ENCODE measurements around the gene BGN. TPM values are rescaled to one million over a fixed set of nuclear protein-coding genes. Genes with fewer than 3 reads are reported as not detected.

The BGN gene
- total RNA-seq, 1 experiment from 2014 or later: not detected

GRCh38 chrX:153463031-153463430, 31.7 kb upstream of the BGN start:
- Mint-ChIP-seq H3K4me3 (ENCODE audit: low read depth, unreplicated experiment) (no peak overlapping the region), H3K36me3 (ENCODE audit: insufficient read depth, unreplicated experiment) (peaks cover 9% of the 10 kb centered on the region), H3K27ac (ENCODE audit: unreplicated experiment) (no peak overlapping the region), H3K4me1 (ENCODE audit: low read depth, unreplicated experiment) (no peaks in the 10 kb centered on the region), H3K27me3 (ENCODE audit: unreplicated experiment) (no peaks in the 10 kb centered on the region), H3K9me3 (ENCODE audit: low read depth, unreplicated experiment) (no peaks in the 10 kb centered on the region)
- no peak for DNase-seq
- no TSS peak for BruUV-seq (replicated peaks)
- CTCF ChIA-PET: no interaction called here
- TF ChIP-seq CTCF (IDR thresholded peaks at IDR 0.05; ENCODE audit: unreplicated experiment): no peak
- intact Hi-C loops (cut with micrococcal nuclease; ENCODE audit: unreplicated experiment): no loop called here

GRCh38 chrX:153463556-153463955, 31.2 kb upstream of the BGN start:
- no peak for DNase-seq
- intact Hi-C loops (cut with micrococcal nuclease; ENCODE audit: unreplicated experiment): no loop called here
- H3K27ac Mint-ChIP-seq (ENCODE audit: unreplicated experiment): no peak overlapping the region
- CTCF ChIA-PET: no interaction called here
- H3K9me3 Mint-ChIP-seq (ENCODE audit: low read depth, unreplicated experiment): no peaks in the 10 kb centered on the region
- BruUV-seq (replicated peaks): no TSS peak
- H3K27me3 Mint-ChIP-seq (ENCODE audit: unreplicated experiment): no peaks in the 10 kb centered on the region
- H3K4me1 Mint-ChIP-seq (ENCODE audit: low read depth, unreplicated experiment): no peaks in the 10 kb centered on the region
- TF ChIP-seq CTCF (IDR thresholded peaks at IDR 0.05; ENCODE audit: unreplicated experiment): no peak
- peaks cover 9% of the 10 kb centered on the region for H3K36me3 Mint-ChIP-seq (ENCODE audit: insufficient read depth, unreplicated experiment)
- no peak overlapping the region for H3K4me3 Mint-ChIP-seq (ENCODE audit: low read depth, unreplicated experiment)

- Mint-ChIP-seq H3K27ac (ENCODE audit: unreplicated experiment) (no peak overlapping the region), H3K27me3 (ENCODE audit: unreplicated experiment) (no peaks in the 10 kb centered on the region), H3K4me1 (ENCODE audit: low read depth, unreplicated experiment) (no peaks in the 10 kb centered on the region), H3K9me3 (ENCODE audit: low read depth, unreplicated experiment) (no peaks in the 10 kb centered on the region), H3K4me3 (ENCODE audit: low read depth, unreplicated experiment) (no peak overlapping the region), H3K36me3 (ENCODE audit: insufficient read depth, unreplicated experiment) (peaks cover 9% of the 10 kb centered on the region)
- CTCF ChIA-PET: no interaction called here
- no peak for TF ChIP-seq CTCF (IDR thresholded peaks at IDR 0.05; ENCODE audit: unreplicated experiment)
- DNase-seq: no peak
- intact Hi-C loops (cut with micrococcal nuclease; ENCODE audit: unreplicated experiment): no loop called here
- no TSS peak for BruUV-seq (replicated peaks)
Measured at GRCh38 chrX:153464116-153464515, 30.7 kb upstream of the BGN start.

- no peak for TF ChIP-seq CTCF (IDR thresholded peaks at IDR 0.05; ENCODE audit: unreplicated experiment)
- intact Hi-C loops (cut with micrococcal nuclease; ENCODE audit: unreplicated experiment): no loop called here
- Mint-ChIP-seq H3K4me3 (ENCODE audit: low read depth, unreplicated experiment) (no peak overlapping the region), H3K36me3 (ENCODE audit: insufficient read depth, unreplicated experiment) (peaks cover 22% of the 10 kb centered on the region), H3K27me3 (ENCODE audit: unreplicated experiment) (no peaks in the 10 kb centered on the region), H3K9me3 (ENCODE audit: low read depth, unreplicated experiment) (no peaks in the 10 kb centered on the region), H3K27ac (ENCODE audit: unreplicated experiment) (no peak overlapping the region), H3K4me1 (ENCODE audit: low read depth, unreplicated experiment) (no peaks in the 10 kb centered on the region)
- BruUV-seq (replicated peaks): no TSS peak
- CTCF ChIA-PET: interaction anchor here (0.6 kb wide), 1 partner anchor 476 kb away, joined by 4 read pairs; no protein-coding TSS in a partner anchor
- no peak for DNase-seq
Measured at GRCh38 chrX:153465691-153466380, 28.9 kb upstream of the BGN start.

All from Calu3 (cell line).